GM18517 (cell line): ENCODE data around the gene KLF4.
"Not testable (repeated sequence)": the region's sequence is repeated elsewhere in the genome, so short reads cannot be mapped to it uniquely, and the experiment has no call there.

Experiments
- ATAC-seq: cut with Tn5 transposase; IDR thresholded peaks from one replicate; pipeline ENCODE4 v1.9.1; 2021; ENCODE audit warnings: mild to moderate bottlenecking, moderate library complexity; ENCODE audit not compliant: unreplicated experiment

KLF4 gene

DNA sequence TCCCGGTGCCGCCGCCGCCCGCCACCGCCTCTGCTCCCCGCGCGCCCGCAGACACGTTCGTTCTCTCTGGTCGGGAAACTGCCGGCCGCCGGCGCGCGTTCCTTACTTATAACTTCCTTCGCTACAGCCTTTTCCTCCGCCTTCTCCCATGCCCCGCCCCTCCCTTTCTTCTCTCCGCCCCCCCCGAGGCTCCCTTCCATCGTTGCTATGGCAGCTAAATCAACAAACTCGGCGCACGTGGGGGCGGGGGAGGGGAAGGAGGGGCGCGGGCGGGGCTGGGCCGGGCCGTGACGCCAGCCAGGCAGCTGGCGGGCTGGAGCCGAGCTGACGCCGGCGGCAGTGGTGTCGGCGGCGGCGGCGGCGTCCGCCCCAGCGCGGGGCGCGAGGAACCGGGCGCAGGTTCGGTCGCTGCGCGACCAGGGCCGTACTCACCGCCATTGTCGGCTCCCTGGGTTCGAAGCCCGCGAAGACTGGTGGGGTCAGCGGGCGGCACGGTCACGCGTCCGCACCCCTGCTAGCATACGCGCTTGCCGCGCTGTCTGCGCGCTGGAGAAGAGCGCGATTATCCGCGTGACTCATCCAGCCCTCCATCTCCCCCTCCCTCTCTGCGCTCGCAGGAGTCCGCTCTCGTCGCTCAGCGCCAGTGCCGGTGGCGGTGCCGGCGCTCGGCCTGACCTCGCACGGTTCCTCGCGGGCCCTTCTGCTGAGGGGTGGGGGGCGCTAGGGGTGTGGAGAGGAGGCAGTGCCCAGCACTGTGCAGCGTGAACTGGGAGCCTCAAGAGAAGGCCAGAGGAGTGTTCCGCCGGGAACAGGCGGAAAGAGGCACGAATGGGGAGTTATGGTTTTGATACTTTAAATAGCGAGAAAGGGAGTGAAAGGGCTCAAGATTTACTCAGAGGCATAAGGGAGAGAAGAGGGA is at the start of gene KLF4:
Gene KLF4, minus strand, starts transcription at position 83 of the 919 bp plus-strand sequence. CDS start 597 bp downstream, outside the sequence.
- peak; percentile 65 for ATAC-seq

DNA sequence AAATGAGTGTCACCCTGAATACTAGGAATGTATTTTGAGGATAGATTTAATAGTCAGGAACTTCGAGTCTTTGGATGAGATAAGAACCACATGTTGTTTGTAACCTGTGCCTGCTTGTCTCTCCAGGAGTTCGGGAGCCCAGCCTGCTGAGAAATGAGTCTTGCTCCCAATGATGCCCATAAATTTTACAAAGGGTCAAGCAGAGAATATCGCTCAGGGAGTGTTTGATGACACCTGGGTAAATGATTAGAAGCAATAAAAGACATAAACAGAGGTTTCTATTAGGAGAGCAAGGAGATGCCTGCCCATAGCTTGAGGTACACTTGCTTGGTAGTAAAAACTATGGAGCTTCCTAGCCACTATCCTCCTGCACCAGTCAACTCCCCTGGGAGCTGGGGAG is 46.9 kb upstream of the KLF4 start:
- no peak for ATAC-seq

DNA sequence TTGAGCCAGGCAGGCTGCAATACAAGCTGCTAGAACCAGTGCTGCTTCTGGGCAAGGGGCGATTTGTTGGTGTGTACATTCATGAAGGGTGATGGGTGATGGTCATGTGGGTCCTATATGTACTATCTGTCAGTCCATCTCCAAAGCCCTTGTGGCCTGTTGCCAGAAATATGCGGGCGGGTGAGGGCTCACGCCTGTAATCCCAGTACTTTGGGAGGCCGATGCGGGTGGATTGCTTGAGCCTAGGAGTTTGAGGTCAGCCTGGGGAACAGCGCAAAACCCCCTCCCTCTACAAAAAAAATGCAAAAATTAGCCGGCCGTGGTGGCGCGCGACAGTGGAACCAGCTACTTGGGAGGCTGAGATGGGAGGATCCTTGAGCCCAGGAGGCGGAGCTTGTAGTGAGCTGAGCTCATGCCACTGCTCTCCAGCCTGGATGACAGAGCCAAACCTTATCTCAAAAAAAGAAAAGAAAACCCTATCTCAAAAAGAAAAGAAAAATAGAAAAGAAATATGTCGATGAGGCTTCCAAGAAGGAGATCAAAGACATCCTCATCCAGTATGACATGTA is 45.0 kb upstream of the KLF4 start:
- no peak for ATAC-seq

- no peak for ATAC-seq
These were observed 41.1 kb upstream of the KLF4 start for GRCh38 chr9:107530679-107531078.

DNA sequence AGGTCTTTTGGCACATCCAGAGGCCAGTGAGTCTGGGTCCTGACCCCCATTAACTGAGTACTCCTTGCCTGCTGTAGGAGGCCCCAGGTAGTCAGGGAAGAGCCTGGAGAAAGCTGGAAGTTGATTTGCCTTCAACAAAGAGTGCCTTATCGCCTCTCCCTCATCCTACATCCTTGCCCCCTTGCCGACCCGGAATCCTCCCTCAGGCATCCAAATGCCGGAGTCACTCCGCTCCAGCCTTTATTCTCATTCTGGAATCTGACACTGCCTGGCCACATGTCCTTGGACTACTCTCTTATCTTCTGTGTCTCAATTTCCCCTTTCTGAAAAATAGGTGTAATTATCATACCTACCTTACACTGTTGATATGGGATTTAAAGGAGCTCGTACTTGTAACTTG is 39.1 kb upstream of the KLF4 start:
- ATAC-seq = no peak

GRCh38 chr9:107523539-107523938 is 34.0 kb upstream of the KLF4 start:
- ATAC-seq = no peak

DNA sequence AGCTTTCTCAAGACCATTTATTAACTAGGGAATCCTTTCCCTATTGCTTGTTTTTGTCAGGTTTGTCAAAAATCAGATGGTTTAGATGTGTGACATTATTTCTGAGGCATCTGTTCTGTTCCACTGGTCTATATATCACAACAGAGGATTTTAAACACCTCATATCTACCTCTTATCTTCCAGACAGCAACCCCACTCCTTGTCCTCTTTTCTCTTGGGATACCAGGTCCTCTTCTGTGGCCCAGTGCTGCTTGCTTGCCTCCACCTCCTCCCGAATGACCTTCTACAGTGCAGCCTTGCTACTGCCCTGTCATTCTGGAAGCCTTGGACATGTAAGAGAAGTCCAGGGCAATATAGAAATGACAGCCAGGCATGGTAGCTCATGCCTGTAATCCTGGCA is 30.6 kb upstream of the KLF4 start:
- no peak for ATAC-seq

DNA sequence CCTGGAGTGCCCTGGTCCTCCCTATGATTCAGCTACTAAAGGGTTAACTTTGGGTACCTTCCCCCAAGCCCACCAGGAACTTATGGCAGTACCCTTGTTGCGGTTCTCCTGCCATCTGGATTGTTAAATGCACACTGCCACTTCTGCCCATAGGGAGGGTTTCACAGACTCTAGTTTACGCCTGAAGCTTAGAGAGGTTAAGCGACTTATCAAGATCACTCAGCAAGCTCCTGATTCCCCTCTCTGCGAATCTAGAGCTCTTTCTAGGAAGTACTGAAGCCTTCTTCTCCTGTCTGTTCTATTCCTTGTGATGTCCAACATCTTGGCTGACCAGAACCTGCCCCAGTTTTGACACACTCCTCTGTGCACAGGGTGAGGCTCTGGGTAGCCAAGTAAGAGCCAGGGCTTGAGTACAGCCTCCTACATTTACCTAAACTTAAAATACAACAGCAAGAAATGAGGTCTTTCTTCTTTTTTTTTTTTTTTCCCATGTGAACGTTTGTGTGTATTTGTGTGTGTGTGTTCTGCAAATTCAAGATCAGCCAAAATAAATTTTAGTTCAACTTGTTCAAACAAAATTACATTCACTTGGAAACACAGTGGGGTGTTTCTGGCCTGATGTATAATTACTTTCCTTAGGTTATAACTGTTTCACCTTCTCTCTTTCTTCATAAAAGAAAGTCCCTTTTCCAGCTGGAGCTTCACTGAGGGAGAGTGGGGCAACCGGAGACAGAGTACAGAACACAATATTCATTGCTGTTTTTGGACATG is 28.7 kb upstream of the KLF4 start:
- ATAC-seq = no peak

DNA sequence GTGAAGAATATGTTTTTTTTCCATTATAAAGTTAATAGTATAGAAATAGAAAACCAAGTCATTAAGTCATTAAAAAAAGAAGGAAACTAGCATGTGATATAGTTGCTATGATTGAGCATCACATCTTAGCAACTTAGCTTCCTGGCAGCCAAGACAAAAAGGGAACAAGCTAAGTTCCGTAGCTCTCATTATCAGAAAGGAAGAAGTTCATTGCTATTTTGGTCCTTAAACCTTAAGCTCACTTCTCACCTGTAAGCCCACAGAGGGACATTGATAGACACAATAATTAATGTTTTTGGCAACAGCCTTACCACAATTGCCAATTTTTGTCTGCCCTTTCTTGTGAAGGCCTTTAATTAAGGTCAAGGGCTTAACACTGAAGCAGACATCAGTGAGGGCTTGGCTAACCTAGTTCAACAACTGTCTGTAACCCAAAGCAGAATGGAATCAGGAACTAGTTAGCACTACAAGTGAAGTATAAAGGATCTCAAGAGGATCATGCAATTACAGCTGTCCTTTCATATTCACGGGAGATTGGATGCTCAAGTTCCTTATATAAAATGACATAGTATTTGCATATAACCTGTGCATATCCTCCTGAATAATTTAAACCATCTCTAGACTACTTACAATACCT is 24.0 kb upstream of the KLF4 start:
- ATAC-seq = no peak

DNA sequence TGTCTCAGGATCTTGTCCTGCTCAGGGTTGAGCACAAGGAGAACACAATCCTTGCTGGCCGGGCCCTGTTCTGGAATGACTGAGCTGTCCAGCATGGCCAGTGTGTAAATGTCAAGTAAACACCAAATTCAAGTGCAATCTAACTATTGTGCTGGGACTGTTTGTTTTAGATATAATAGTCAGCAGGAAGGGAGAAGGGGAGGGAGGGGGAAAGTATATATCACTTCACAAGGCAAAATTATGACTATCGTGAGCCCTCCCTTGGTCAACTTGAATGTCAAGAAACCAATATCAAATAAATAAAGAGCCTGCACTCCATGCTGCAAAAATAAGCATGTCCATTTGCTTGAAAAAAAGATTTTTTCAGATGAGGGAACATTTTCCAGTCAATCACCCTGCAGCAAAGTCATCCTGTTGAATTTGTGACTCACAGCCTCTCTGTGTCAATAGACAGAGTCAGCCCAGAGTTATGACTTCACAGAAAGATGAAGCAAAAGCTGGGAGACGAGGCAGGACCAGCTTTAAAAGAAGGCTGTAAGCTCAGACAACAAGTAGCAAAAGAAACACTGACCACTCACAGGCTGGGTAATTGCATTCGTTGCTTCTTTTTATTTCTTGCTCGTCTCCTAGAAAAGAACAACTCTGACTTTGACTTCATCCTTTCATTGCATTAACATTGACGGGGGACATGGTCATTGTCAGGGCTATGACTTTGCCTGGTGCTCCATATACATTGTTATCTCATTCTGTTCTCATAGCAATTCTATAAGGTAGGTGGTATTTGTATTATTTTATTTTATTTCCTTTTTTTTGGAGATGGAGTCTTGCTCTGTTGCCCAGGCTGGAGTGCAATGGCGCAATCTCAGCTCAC is 15.3 kb upstream of the KLF4 start:
- no peak for ATAC-seq

DNA sequence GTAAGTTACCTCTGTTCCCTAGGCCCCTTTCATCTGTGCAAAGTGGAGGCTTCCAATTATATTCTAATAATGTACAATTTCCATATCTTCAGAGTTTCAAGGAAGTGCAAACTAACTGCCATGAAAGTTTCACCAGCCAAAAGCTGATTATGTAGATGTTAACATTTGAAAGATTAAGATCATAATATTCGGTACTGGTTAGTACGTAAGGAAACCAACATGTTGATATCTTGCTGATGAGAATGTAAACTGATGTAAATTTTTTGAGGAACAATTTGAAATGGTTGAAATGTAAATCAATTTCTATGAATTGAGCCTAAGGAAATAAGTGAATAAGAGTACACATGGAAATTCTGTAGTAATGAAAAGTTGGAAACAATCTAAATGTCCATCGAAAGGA is 12.9 kb upstream of the KLF4 start:
- no peak for ATAC-seq

GRCh38 chr9:107500421-107501200 is 11.0 kb upstream of the KLF4 start:
- not testable (repeated sequence) for ATAC-seq

DNA sequence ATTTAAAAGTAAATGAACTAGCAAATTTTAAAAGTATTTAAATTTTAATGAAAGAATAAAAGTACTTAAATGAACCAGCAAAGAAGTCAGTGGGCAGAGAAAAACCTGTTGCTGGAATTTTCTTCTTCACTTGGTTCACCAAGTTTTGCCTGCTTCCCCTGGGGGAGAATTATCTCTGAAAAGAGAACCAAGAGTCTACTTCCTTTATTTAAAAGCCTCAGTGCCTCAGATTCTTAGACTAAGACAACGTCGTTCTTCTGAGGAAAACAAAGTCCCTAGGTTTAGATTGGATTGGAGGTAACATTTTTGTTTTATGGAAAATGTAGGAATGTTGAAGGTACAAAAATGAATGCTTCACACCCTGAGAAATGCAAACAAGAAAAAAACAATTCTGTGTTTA is 7.4 kb upstream of the KLF4 start:
- no peak for ATAC-seq

DNA sequence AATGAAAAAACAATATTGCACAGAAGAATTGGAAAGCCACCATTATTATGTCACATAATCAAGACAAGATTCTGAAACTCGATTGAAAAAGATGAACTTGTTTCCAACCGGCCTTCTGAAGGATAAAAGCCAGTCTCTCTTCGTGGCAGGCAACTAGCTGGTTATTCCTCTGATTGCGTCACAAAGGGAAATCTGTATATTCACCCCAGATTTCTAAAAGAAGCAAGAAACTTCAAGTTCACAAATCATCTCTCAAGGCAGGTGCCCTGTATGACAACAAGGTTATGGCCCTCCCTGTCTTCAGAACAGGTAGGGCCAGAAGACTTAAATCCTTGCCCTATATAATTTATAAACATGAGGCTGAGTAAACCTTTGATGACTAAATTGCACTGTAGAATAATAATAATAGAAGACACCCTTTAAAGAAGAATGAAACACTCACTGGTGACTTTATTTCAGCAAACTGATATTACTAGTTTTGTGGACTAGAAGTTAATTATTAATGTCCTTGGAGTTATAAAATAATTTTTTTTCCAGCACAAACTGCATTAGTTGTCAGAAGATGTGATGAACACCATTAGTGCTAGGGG is 2.9 kb upstream of the KLF4 start:
- ATAC-seq = no peak

- ATAC-seq = no peak
These were observed 1.8 kb upstream of the KLF4 start for GRCh38 chr9:107491081-107492053.

- ATAC-seq = not testable (repeated sequence)
These were observed 1.0 kb upstream of the KLF4 start for GRCh38 chr9:107490606-107490970.

- ATAC-seq = peak; percentile 47
These were observed 360 bp downstream of the KLF4 start for GRCh38 chr9:107489144-107489673.
